Measurements from ENCODE around the gene FUT3.

DNA sequence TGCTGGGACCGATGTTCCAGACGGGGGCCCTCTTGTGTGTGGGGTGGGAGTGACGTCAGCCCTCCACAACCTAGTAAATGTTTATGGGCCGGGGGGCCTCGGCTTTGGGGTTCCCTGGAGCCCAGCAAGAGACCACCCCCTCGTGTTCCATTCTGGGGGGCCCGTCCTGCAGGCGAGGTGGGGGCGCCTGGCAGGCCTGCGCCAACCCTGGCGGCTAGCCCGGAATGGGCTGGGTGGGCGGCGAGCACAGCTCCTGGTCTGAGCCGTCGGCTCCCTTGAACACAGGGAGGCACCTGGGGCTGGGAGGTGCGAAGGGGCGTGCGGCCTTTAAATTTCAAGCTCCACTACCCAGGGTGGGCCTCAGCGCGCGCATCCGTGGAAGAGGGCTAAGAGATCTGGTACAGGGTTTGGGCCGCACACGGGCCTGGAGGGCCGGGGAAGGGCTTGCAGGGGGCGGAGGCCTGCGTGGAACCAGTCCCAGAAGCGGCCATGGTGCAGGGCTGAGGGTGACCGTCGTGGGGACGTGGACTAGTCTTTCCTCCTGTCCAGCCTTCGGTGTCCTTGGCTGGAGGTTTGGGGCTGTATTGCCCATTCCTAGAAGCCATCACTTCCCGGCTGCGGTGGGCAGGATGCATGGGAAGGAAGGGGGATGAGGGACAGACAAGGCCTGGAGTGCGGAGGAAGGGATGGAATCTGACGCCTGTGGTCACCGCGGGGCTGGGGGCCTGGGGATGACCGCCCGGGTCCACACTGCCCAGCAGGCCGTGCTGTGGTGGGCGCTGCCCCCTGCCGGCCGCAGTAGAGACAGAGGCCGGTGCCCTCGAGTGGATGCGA, 40.9 kb upstream of the FUT3 start:
- peak in 1 of 3 donors; percentile 59 for TF ChIP-seq POLR2AphosphoS5 (IDR thresholded peaks at IDR 0.05)
- TF ChIP-seq, protein P1, sequence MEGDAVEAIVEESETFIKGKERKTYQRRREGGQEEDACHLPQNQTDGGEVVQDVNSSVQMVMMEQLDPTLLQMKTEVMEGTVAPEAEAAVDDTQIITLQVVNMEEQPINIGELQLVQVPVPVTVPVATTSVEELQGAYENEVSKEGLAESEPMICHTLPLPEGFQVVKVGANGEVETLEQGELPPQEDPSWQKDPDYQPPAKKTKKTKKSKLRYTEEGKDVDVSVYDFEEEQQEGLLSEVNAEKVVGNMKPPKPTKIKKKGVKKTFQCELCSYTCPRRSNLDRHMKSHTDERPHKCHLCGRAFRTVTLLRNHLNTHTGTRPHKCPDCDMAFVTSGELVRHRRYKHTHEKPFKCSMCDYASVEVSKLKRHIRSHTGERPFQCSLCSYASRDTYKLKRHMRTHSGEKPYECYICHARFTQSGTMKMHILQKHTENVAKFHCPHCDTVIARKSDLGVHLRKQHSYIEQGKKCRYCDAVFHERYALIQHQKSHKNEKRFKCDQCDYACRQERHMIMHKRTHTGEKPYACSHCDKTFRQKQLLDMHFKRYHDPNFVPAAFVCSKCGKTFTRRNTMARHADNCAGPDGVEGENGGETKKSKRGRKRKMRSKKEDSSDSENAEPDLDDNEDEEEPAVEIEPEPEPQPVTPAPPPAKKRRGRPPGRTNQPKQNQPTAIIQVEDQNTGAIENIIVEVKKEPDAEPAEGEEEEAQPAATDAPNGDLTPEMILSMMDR (IDR thresholded peaks at IDR 0.05): peak in 5 of 7 experiments; percentile 30 to 57 (median 53)

Measured in stomach (tissue), 4 donors.